ENCODE results near the gene ARL15. TPM values are rescaled to one million over a fixed set of nuclear protein-coding genes. Genes with fewer than 3 reads are reported as not detected.

The ARL15 gene
- total RNA-seq, 4 donors from 2014 or later: 19.6 to 52.5 (median 30.6) TPM

- no peak for TF ChIP-seq CTCF (IDR thresholded peaks at IDR 0.05; ENCODE audit: low read depth)
Measured at GRCh38 chr5:53969176-53969730, 341.1 kb downstream of the ARL15 start.

GRCh38 chr5:53965459-53965858 is 344.9 kb downstream of the ARL15 start:
- TF ChIP-seq CTCF (IDR thresholded peaks at IDR 0.05; ENCODE audit: low read depth): no peak

GRCh38 chr5:53963958-53964357 is 346.4 kb downstream of the ARL15 start:
- no peak for TF ChIP-seq CTCF (IDR thresholded peaks at IDR 0.05; ENCODE audit: low read depth)

- no peak for TF ChIP-seq CTCF (IDR thresholded peaks at IDR 0.05; ENCODE audit: low read depth)
Measured at GRCh38 chr5:53962306-53962705, 348.1 kb downstream of the ARL15 start.

GRCh38 chr5:53956632-53957031 is 353.7 kb downstream of the ARL15 start:
- no peak for TF ChIP-seq CTCF (IDR thresholded peaks at IDR 0.05; ENCODE audit: low read depth)

- no peak for TF ChIP-seq CTCF (IDR thresholded peaks at IDR 0.05; ENCODE audit: low read depth)
Measured at GRCh38 chr5:53956196-53956595, 354.2 kb downstream of the ARL15 start.

- TF ChIP-seq CTCF (IDR thresholded peaks at IDR 0.05; ENCODE audit: low read depth): no peak
Measured at GRCh38 chr5:53950621-53951020, 359.8 kb downstream of the ARL15 start.
